K562 (cell line): ENCODE data around the gene VBP1. TPM values are rescaled to one million over a fixed set of nuclear protein-coding genes. Genes with fewer than 3 reads are reported as not detected.

Experiments
- ATAC-seq: fragments of 200-7000 bp; cut with Tn5 transposase; 3 replicates; pipeline ENCODE4 v1.9.1; 2020; ENCODE audit warnings: moderate library complexity
- BruUV-seq: library from RNA; stranded (reverse); fragments of 400-500 nt; replicated peaks from 2 replicates; lab custom pipeline; 2021; lab: Mats Ljungman, UMichigan
- CTCF ChIA-PET: fragments of 300-600 bp; formaldehyde crosslinking; extraction: SDS; loops from one replicate; lab custom pipeline; 2021; ENCODE audit warnings: low intra/inter-chr PET ratio; lab: Yijun Ruan, JAX
- POLR2A ChIA-PET: fragments of 300-600, 350-650 bp; sonication (Branson Sonifier 250); formaldehyde crosslinking; extraction: SDS; loops from one replicate; lab custom pipeline; 2021; ENCODE audit warnings: antibody characterized with exemption, inconsistent platforms; lab: Yijun Ruan, JAX
- DNase-seq, 4 experiments: peaks; one replicate each; pipeline versions ENCODE4 v3.0.0 to v3.0.0-alpha.2; 2011 to 2018; ENCODE audit warnings: low spot score in 3 of 4, mixed read lengths in 3 of 4; ENCODE audit errors: extremely low read depth in 1 of 4
- FAIRE-seq: peaks from 2 replicates; lab custom pipeline; 2011; peaks lifted over from hg19 to GRCh38; lab: Jason Lieb, UNC
- H2AFZ ChIP-seq: 2 replicates; pipeline ENCODE4 v1.6.0; 2011; ENCODE audit warnings: low read depth, low read length, control low read depth, inconsistent platforms
- H3K27ac ChIP-seq: fragments of 200-600 bp; 3 replicates; pipeline ENCODE4 v1.8.0; 2011; ENCODE audit warnings: low read depth, mild to moderate bottlenecking, control low read depth, inconsistent platforms, low read length, moderate library complexity, mixed read lengths; ENCODE audit errors: extremely low read depth
- H3K27me3 ChIP-seq, 2 experiments: fragments of 300-600 bp in 1 of 2; 2 replicates in 1 of 2; 3 replicates in 1 of 2; pipeline versions ENCODE4 v1.6.0 to v1.8.0; 2011; ENCODE audit warnings: inconsistent platforms in 2 of 2, low read length in 2 of 2, mild to moderate bottlenecking in 1 of 2, mixed read lengths in 1 of 2, moderate library complexity in 1 of 2; ENCODE audit not compliant: control insufficient read depth in 2 of 2, insufficient read depth in 2 of 2
- H3K36me3 ChIP-seq: fragments of 300-600 bp; 3 replicates; pipeline ENCODE4 v1.8.0; 2011; ENCODE audit warnings: mild to moderate bottlenecking, low read length, inconsistent platforms; ENCODE audit not compliant: control insufficient read depth, insufficient read depth
- H3K4me1 ChIP-seq, 2 experiments: fragments of 200-600 bp in 1 of 2; replicated peaks in 1 of 2; 2 replicates in 1 of 2; 3 replicates in 1 of 2; pipeline versions ENCODE4 v1.5.1 to v1.8.0; 2011; ENCODE audit warnings: inconsistent platforms in 2 of 2, low read length in 2 of 2, mild to moderate bottlenecking in 1 of 2, mixed read lengths in 1 of 2, moderate library complexity in 1 of 2; ENCODE audit not compliant: control insufficient read depth in 2 of 2, insufficient read depth in 2 of 2
- H3K4me2 ChIP-seq: 2 replicates; pipeline ENCODE4 v1.6.1; 2011; ENCODE audit warnings: low read length, control low read depth, inconsistent platforms, mixed read lengths; ENCODE audit not compliant: insufficient read depth
- H3K4me3 ChIP-seq: fragments of 200-600 bp; sonication (generic), shearing (Covaris generic); 2 replicates; pipeline ENCODE4 v1.5.1; 2016; ENCODE audit warnings: control low read depth, inconsistent platforms
- H3K79me2 ChIP-seq: fragments of 200-600 bp; 3 replicates; pipeline ENCODE4 v1.8.0; 2011; ENCODE audit warnings: low read length, inconsistent platforms; ENCODE audit not compliant: control insufficient read depth, insufficient read depth
- H3K9ac ChIP-seq, 2 experiments: 2 replicates each; pipeline versions ENCODE4 v1.6.0 to v1.6.1; 2011; ENCODE audit warnings: low read depth in 2 of 2, low read length in 2 of 2, control low read depth in 1 of 2, inconsistent platforms in 1 of 2, mild to moderate bottlenecking in 1 of 2, mixed read lengths in 1 of 2; ENCODE audit not compliant: insufficient read depth in 1 of 2
- H3K9me1 ChIP-seq: one replicate; pipeline ENCODE4 v1.6.0; 2011; ENCODE audit warnings: inconsistent platforms, mild to moderate bottlenecking, low read length, moderate library complexity; ENCODE audit not compliant: control insufficient read depth, insufficient read depth
- H3K9me3 ChIP-seq: replicated peaks from 2 replicates; pipeline ENCODE4 v1.5.1; 2011; ENCODE audit warnings: low read depth, low read length, inconsistent platforms; ENCODE audit not compliant: control insufficient read depth, insufficient read depth
- H4K20me1 ChIP-seq: replicated peaks from 2 replicates; pipeline ENCODE4 v1.6.1; 2011; ENCODE audit warnings: low read length, inconsistent platforms, mixed read lengths; ENCODE audit not compliant: control insufficient read depth, insufficient read depth
- CTCF ChIP-seq, 3 experiments: IDR thresholded peaks in 2 of 3; conservative IDR thresholded peaks in 1 of 3; 2 replicates each; pipeline ENCODE4 v1.5.1; 2011 to 2012; ENCODE audit warnings: low read length in 3 of 3, mild to moderate bottlenecking in 3 of 3, control low read depth in 2 of 3, improper control_type of control experiment in 1 of 3, inconsistent platforms in 1 of 3, low read depth in 1 of 3, mixed read lengths in 1 of 3, moderate library complexity in 1 of 3; ENCODE audit not compliant: insufficient read depth in 2 of 3
- DEAF1 ChIP-seq: fragments of 450-650 bp; formaldehyde crosslinking; IDR thresholded peaks from 2 replicates; pipeline ENCODE4 v1.4.0; 2020; ENCODE audit warnings: mild to moderate bottlenecking, moderate library complexity
- ELK3 ChIP-seq: fragments of 450-650 bp; formaldehyde crosslinking; IDR thresholded peaks from 2 replicates; pipeline ENCODE4 v1.4.0; 2020; ENCODE audit warnings: mild to moderate bottlenecking
- FOXP4 ChIP-seq: sonication (generic); formaldehyde crosslinking; IDR thresholded peaks from 2 replicates; pipeline ENCODE4 v1.8.0; 2022; ENCODE audit warnings: mild to moderate bottlenecking, missing genetic modification reagents, borderline replicate concordance
- PCBP2 ChIP-seq: fragments of 200-400 bp; formaldehyde crosslinking; IDR thresholded peaks from 2 replicates; pipeline ENCODE4 v1.6.1; 2018; ENCODE audit warnings: low read length, low read depth, mild to moderate bottlenecking, moderate library complexity; ENCODE audit not compliant: poor library complexity, severe bottlenecking
- RAD21 ChIP-seq, 2 experiments: fragments of 250-450 bp in 1 of 2; fragments of 450-650 bp in 1 of 2; sonication (Bioruptor Pico) in 1 of 2; formaldehyde crosslinking in 1 of 2; IDR thresholded peaks in 1 of 2; conservative IDR thresholded peaks in 1 of 2; 2 replicates each; pipeline versions ENCODE4 v1.4.0 to v1.8.0; 2020 to 2022; ENCODE audit warnings: mild to moderate bottlenecking in 2 of 2, moderate library complexity in 1 of 2
- SMC3 ChIP-seq: conservative IDR thresholded peaks from 2 replicates; pipeline ENCODE4 v1.6.1; 2011; ENCODE audit warnings: low read depth, low read length, improper control_type of control experiment; ENCODE audit not compliant: insufficient read depth
- STAG1 ChIP-seq: sonication (generic); formaldehyde crosslinking; IDR thresholded peaks from 2 replicates; pipeline ENCODE4 v1.5.0; 2020; ENCODE audit warnings: missing genetic modification reagents, borderline replicate concordance
- TFAP4 ChIP-seq: sonication (generic); formaldehyde crosslinking; IDR thresholded peaks from 2 replicates; pipeline ENCODE4 v1.8.0; 2022; ENCODE audit warnings: missing genetic modification reagents, mild to moderate bottlenecking, moderate library complexity, borderline replicate concordance
- ZNF41 ChIP-seq: fragments of 250-450 bp; sonication (Bioruptor Pico); conservative IDR thresholded peaks from 2 replicates; pipeline ENCODE4 v1.4.0; 2020; ENCODE audit warnings: mild to moderate bottlenecking
- in situ Hi-C: fragments of 300-500 bp; cut with MboI; formaldehyde crosslinking; loops from 4 replicates; pipeline ENCODE4 v1.15.0; 2018; ENCODE audit warnings: inconsistent platforms, mixed read lengths
- intact Hi-C: fragments of 100-400 bp; cut with micrococcal nuclease; formaldehyde crosslinking; loops from 2 replicates; pipeline ENCODE4 v1.14.2; 2022
- polyA plus RNA-seq, 8 experiments: library from polyadenylated mRNA; depleted of rRNA in 4 of 8; stranded (reverse) in 5 of 8; unstranded in 3 of 8; fragments of >200 nt; fragmentation: Nextera tagmentation in 2 of 8; fragmentation: Illumina TruSeq in 1 of 8; extraction: Ambion mirVana in 2 of 8; extraction: Trizol in 1 of 8; gene quantifications; 2 replicates each; pipeline versions ENCODE4 v1.2.1 to v1.2.3, GENCODE V29; 2011 to 2014; ENCODE audit warnings: inconsistent platforms in 1 of 8, missing spikeins in 1 of 8
- total RNA-seq, 7 experiments: library from RNA; depleted of rRNA in 6 of 7; stranded (reverse); fragments of >200 nt in 6 of 7; fragmentation: Illumina TruSeq in 2 of 7; extraction: Trizol in 2 of 7; gene quantifications; 2 replicates each; pipeline versions ENCODE4 v1.2.1 to v1.2.3, GENCODE V29; 2011 to 2021; ENCODE audit warnings: low replicate concordance in 1 of 7

VBP1 gene
- total and polyA plus RNA-seq, 9 of the 15 experiments (the other 6 are each of a cell fraction or from before 2014, with no cell fraction given), result 83.2 to 263 (median 151) TPM

GRCh38 chrX:155179346-155179997 lies 36.8 kb upstream of the VBP1 start:
- H3K4me3 ChIP-seq, result no peak overlapping the region
- no peaks in the 10 kb centered on the region for H3K36me3 ChIP-seq
- H2AFZ ChIP-seq, result no peak overlapping the region
- H3K4me2 ChIP-seq, result no peak overlapping the region
- no peaks in the 10 kb centered on the region for H3K79me2 ChIP-seq
- DNase-seq, result peak in 2 of 4 experiments; percentile 10 to 28
- BruUV-seq, result no TSS peak
- in situ Hi-C loops (no loop called here), intact Hi-C loops (loop anchor here (2.0 to 10.0 kb wide), 2 partner anchors 85 to 195 kb away; no protein-coding TSS in a partner anchor)
- no peak overlapping the region for H3K9ac ChIP-seq
- CTCF ChIA-PET, result interaction anchor here (0.6 kb wide), 2 partner anchors 192 to 199 kb away, joined by 3 read pairs; no protein-coding TSS in a partner anchor
- H3K9me3 ChIP-seq, result no peaks in the 10 kb centered on the region
- POLR2A ChIA-PET, result no interaction called here
- no peak for FAIRE-seq
- no peaks in the 10 kb centered on the region for H3K4me1 ChIP-seq
- H3K27ac ChIP-seq, result no peak overlapping the region
- no peaks in the 10 kb centered on the region for H4K20me1 ChIP-seq
- no peaks in the 10 kb centered on the region for H3K27me3 ChIP-seq
- peak; percentile 60 for ATAC-seq
- H3K9me1 ChIP-seq, result no peaks in the 10 kb centered on the region
- TF ChIP-seq TFAP4 (CRISPR knock-in tag) (no peak), ZNF41 (CRISPR knock-in tag) (no peak), RAD21 (CRISPR knock-in tag; conservative IDR thresholded peaks at IDR 0.05 in 1 of 2, IDR thresholded peaks at IDR 0.05 in 1 of 2) (peak; percentile 68 to 71), STAG1 (no peak), DEAF1 (CRISPR knock-in tag) (peak; percentile 54; the same call in 1 of the 2 replicates), PCBP2 (no peak), ELK3 (no peak), SMC3 (0 out of 2 replicates have a peak, but pooled peaks have one; percentile 16), FOXP4 (CRISPR knock-in tag) (no peak), CTCF (IDR thresholded peaks at IDR 0.05 in 2 of 3, conservative IDR thresholded peaks at IDR 0.05 in 1 of 3; ENCODE audit: insufficient read depth in 2 of 3, low read depth in 1 of 3, low read length in 3 of 3) (peak; percentile 40 to 72 (median 46); a peak in 5 of 6 replicates)
